ENCODE results near the gene HEBP1. TPM values are rescaled to one million over a fixed set of nuclear protein-coding genes. Genes with fewer than 3 reads are reported as not detected.

Gene HEBP1
- total RNA-seq, 2 experiments from 2014 or later, result 11.9 to 12.5 TPM

DNA sequence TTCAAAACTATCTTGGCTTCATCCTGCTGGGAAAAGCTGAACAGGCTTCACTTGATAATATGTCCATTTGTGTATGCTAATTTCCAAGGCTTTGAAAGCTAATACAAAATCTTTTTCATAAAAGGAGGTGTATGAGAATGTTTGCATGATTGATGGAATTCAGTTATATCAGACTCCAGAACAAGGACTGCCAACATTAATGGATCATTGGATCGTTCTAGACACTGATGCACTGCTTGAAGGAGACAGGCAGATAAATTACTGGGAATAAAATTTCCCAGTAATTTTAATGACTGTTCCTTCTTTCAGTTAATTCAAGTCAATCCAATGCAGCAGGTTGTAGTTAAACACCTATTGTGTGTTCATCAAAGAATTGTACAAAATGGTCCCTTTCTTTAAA, 48.6 kb downstream of the HEBP1 start:
- Histone ChIP-seq H3K36me3 (ENCODE audit: insufficient read depth, low read length) (no peaks in the 10 kb centered on the region), H3K4me1 (ENCODE audit: insufficient read depth, low read length) (no peaks in the 10 kb centered on the region), H3K4me3 (ENCODE audit: low read length) (no peak overlapping the region), H3K27ac (ENCODE audit: low read depth in 1 of 2, low read length in 2 of 2) (no peak overlapping the region), H3K27me3 (ENCODE audit: control insufficient read depth in 1 of 2, insufficient read depth in 2 of 2, low read length in 2 of 2) (no peaks in the 10 kb centered on the region), H3K9me3 (ENCODE audit: control insufficient read depth in 1 of 2, insufficient read depth in 1 of 2, low read length in 2 of 2) (no peaks in the 10 kb centered on the region)
- ATAC-seq (ENCODE audit: poor library complexity), result no peak
- intact Hi-C loops (cut with DNase I, micrococcal nuclease), result no loop called here
- H3K27ac Mint-ChIP-seq, result no peak overlapping the region
- no peak for DNase-seq
- H3K9me3 Mint-ChIP-seq, result no peaks in the 10 kb centered on the region
- peaks cover 11% of the 10 kb centered on the region for H3K27me3 Mint-ChIP-seq
- no peaks in the 10 kb centered on the region for H3K4me1 Mint-ChIP-seq (ENCODE audit: low read depth)
- no peak for TF ChIP-seq CTCF (IDR thresholded peaks at IDR 0.05)
- no peak overlapping the region for H3K4me3 Mint-ChIP-seq
- ChIA-PET CTCF (no interaction called here), POLR2A (no interaction called here)
- H3K36me3 Mint-ChIP-seq (ENCODE audit: low read depth), result no peaks in the 10 kb centered on the region

- no peaks in the 10 kb centered on the region for H3K9me3 ChIP-seq (ENCODE audit: control insufficient read depth in 1 of 2, insufficient read depth in 1 of 2, low read length in 2 of 2)
- H3K36me3 Mint-ChIP-seq (ENCODE audit: low read depth), result no peaks in the 10 kb centered on the region
- ChIA-PET POLR2A (no interaction called here), CTCF (interaction anchor here (1.1 kb wide), 1 partner anchor 10 kb away, joined by 3 read pairs; no protein-coding TSS in a partner anchor)
- H3K27ac ChIP-seq (ENCODE audit: low read depth in 1 of 2, low read length in 2 of 2), result no peak overlapping the region
- intact Hi-C loops (cut with DNase I, micrococcal nuclease), result no loop called here
- no peaks in the 10 kb centered on the region for H3K9me3 Mint-ChIP-seq
- no peak for TF ChIP-seq CTCF (IDR thresholded peaks at IDR 0.05)
- H3K27me3 Mint-ChIP-seq, result peaks cover 11% of the 10 kb centered on the region
- no peak overlapping the region for H3K27ac Mint-ChIP-seq
- DNase-seq (no peak), ATAC-seq (ENCODE audit: poor library complexity) (no peak)
- no peaks in the 10 kb centered on the region for H3K27me3 ChIP-seq (ENCODE audit: control insufficient read depth in 1 of 2, insufficient read depth in 2 of 2, low read length in 2 of 2)
- no peak overlapping the region for H3K4me3 ChIP-seq (ENCODE audit: low read length)
- H3K4me1 ChIP-seq (ENCODE audit: insufficient read depth, low read length), result no peaks in the 10 kb centered on the region
- no peaks in the 10 kb centered on the region for H3K36me3 ChIP-seq (ENCODE audit: insufficient read depth, low read length)
- H3K4me1 Mint-ChIP-seq (ENCODE audit: low read depth), result no peaks in the 10 kb centered on the region
- H3K4me3 Mint-ChIP-seq, result no peak overlapping the region
Measured at GRCh38 chr12:12947902-12948301, 52.2 kb downstream of the HEBP1 start.

GRCh38 chr12:12946686-12947355, 53.2 kb downstream of the HEBP1 start:
- POLR2A ChIA-PET, result interaction anchor here (1.0 kb wide), 1 partner anchor 10 kb away, joined by 3 read pairs; no protein-coding TSS in a partner anchor
- intact Hi-C loops (cut with DNase I, micrococcal nuclease), result no loop called here
- H3K4me3 Mint-ChIP-seq, result no peak overlapping the region

More at GRCh38 chr12:12946686-12947355, 53.2 kb downstream of the HEBP1 start:
- no peaks in the 10 kb centered on the region for H3K27me3 ChIP-seq (ENCODE audit: control insufficient read depth in 1 of 2, insufficient read depth in 2 of 2, low read length in 2 of 2)
- Mint-ChIP-seq H3K4me1 (ENCODE audit: low read depth) (no peaks in the 10 kb centered on the region), H3K36me3 (ENCODE audit: low read depth) (no peaks in the 10 kb centered on the region), H3K27me3 (peaks cover 11% of the 10 kb centered on the region), H3K27ac (no peak overlapping the region), H3K9me3 (no peaks in the 10 kb centered on the region)
- no peaks in the 10 kb centered on the region for H3K36me3 ChIP-seq (ENCODE audit: insufficient read depth, low read length)
- no peaks in the 10 kb centered on the region for H3K9me3 ChIP-seq (ENCODE audit: control insufficient read depth in 1 of 2, insufficient read depth in 1 of 2, low read length in 2 of 2)
- H3K4me1 ChIP-seq (ENCODE audit: insufficient read depth, low read length), result no peaks in the 10 kb centered on the region
- ATAC-seq (ENCODE audit: poor library complexity) (no peak), DNase-seq (no peak)
- CTCF ChIA-PET, result no interaction called here
- no peak overlapping the region for H3K27ac ChIP-seq (ENCODE audit: low read depth in 1 of 2, low read length in 2 of 2)
- H3K4me3 ChIP-seq (ENCODE audit: low read length), result no peak overlapping the region
- TF ChIP-seq CTCF (IDR thresholded peaks at IDR 0.05), result no peak

Measured in CD4-positive, alpha-beta T cell (primary cell).